ENCODE results near the gene DAO.

- no peak for TF ChIP-seq CTCF (conservative IDR thresholded peaks at IDR 0.05)
- TF ChIP-seq EZH2 (IDR thresholded peaks at IDR 0.05; ENCODE audit: low read depth): no peak
Observed at GRCh38 chr12:108875280-108875679, 4.6 kb upstream of the DAO start.

Data from PC-9 (cell line).